NOMO-1 treated with DMSO at 0.1 percent for 48 hours (cell line): ENCODE measurements around the gene SLC30A7.

Experiments used
- DNase-seq: peaks from one replicate; lab custom pipeline; 2025; ENCODE audit not compliant: unreplicated experiment; lab: John Stamatoyannopoulos, UW

SLC30A7 gene

DNA sequence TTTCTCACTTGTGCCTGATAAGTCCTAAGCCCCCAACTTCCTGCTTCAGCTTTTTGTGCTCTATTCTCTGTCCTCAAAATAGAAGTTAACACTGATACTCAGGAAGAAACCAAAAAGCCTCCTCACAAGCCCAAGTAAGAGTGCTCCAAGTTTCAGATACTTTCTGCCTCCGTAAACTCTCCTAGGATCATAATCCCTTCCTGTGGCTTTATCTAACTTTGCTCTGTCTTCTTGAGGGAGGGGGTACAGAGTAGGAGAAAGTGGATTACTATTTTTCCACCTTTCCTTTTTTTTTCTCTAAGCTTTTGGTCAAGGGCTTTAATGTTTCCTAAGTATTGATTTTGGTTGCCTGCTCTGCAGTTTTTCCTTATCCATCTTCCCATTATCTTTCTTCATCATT is 75.1 kb downstream of the SLC30A7 start:
- DNase-seq = no peak

DNA sequence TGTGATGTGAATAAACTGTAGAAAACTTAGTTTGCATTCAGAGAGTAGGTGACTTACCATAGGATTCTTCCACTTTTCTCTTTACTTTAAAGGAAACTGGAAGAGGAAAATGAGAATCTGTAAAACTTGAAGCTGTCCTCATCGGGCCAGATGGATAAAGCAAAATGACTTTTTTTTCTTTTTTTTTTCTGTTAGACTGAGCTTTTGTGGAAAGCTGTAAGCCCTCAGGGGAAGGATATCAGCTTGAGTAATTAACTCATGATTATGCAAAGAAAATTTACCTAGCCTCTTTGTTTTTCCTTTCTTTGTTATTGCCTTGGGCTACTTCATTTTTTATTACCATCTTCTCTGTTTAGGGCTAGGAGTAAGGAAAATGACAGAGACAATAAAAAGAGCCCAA is 76.3 kb downstream of the SLC30A7 start:
- no peak for DNase-seq

DNA sequence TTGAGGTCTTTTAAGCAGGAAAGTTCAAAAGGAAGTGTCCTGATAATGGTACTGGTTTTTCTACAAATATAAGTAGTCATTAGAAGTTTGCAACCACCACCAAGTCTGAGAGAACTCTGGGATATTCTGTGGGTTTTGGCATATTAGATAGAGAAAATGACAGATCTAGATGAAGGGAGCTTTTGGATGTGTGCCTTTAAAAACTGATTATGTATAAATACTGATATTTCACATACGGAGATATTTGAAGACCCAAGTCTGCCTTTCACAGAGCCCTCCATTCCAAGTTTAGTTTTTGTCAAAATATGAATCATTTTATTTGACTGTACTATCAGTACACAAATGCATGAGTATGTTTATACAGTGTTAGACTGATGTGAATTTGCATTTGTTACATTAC is 81.0 kb downstream of the SLC30A7 start:
- DNase-seq = no peak

DNA sequence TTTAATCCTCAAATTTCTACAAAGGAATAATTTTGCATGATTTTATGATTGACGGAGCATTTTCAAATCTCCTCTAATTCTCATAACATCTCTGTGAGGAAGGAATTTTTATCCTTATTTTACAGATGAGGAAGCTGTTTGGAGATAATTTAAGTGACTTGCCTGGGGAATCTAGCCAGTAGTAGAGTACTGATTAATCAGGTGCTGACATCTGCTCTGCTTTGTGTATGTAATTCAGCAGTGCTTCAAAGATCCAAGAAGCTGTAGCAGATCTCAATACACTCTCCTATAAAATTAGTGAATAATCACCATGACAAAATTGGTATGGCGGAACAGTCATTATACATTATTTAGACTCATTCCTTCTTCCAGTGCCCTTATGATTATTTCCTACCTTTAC is 83.7 kb downstream of the SLC30A7 start:
- DNase-seq = no peak

DNA sequence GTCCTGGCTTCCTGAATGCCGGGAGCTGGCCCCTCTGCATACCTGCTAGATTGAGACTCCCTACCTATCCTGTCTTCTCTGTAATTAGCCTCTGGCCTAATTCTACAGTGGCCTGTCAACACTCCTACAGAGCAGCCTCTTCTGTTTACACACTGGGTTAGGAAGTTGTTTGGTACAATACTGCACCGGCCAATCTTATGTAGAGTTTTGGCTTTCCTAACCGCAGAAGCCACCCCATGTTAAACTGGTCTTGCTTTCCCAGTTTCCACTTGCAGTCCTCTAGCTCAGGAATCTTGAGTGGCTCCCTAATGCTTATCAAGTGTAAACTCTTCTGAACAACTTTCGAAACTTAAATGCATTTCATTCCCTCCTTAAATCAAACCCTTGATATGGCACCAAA is 86.9 kb downstream of the SLC30A7 start:
- DNase-seq = no peak

DNA sequence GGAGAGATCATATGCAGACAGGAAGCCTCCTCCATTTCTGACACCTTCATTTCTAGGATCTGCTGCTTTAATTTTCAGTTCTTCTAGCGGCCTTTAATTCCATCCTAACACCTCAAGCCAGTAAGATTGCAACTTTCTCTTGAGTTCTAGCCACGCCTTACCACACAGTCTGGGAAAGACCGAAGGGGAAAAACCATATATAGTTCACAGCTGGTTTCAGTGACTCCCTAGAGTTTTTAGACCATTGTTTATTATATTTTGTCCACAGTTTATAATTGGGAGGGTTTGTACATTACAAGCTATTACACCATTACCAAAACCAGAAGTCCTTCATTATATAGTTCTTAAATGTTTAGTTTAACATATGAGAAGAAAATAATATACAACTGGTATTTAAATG is 92.2 kb downstream of the SLC30A7 start:
- no peak for DNase-seq

DNA sequence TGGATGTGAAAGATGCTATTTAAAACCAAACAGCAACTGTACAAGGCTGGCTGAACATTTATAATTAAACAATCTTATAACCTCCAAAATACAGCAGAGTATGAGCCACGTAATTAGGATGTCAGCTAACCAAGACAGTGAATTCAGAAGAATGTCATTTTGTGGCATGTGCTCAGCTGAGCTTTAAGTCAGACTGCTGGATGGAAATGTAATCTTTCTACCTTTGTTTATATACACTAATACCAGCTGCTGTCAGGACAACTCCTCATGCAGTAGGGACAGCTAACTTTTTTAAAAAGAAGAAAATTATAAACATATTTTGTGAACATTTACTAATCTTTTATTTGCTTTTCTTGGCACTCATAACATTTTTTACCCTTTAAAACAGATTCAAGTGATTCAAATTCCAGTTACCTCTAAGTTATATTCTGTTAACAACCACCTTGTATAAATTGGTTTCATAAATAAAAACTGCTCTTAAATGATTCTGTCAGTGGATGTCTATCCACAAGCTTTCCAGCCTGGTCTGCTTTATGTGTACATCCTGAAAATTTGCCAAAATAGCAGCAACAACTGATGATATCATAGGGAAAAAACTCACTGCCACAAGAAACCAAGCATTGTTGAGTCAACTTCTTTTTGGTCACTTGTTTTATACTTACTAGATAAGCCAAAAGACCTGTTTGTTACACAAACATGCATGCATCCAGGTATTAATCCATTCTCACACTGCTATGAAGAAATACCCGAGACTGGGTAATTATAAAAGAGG is 93.6 kb downstream of the SLC30A7 start:
- DNase-seq = no peak

DNA sequence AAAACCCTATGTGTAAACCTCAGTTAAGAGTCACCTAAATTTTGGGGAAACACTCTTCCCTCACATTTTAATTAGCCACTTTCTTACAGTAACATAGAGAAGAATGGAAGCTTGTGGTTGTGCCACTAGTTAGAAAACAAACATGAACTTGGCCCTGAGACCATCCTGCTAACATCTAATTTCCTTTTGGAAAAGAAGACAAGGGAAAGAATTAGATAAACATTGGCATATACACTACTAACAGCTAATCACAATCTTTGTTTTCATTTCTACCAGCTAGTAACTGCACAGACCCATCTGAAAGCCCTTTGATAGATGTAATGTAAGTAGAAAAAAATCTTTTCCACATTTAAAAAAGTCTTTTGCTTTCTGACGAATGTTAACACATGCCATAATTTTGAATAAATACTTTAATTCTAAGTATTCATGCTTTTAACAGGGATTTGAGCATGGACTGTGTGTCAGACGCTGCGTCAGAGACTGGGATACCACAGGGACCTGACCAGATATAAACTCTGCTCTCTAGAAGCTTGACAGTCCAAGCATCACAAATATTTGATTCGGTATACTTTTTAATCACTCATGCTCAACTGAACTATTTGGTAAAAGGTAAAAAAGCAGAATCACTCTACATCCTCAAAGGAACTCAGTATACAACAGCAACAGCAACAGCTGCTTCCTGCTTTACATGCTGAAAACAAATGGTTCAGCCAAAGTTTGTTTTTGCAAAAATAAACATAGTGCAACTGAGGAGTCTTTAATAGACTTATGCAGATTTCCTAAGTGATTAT is 99.5 kb downstream of the SLC30A7 start:
- no peak for DNase-seq

DNA sequence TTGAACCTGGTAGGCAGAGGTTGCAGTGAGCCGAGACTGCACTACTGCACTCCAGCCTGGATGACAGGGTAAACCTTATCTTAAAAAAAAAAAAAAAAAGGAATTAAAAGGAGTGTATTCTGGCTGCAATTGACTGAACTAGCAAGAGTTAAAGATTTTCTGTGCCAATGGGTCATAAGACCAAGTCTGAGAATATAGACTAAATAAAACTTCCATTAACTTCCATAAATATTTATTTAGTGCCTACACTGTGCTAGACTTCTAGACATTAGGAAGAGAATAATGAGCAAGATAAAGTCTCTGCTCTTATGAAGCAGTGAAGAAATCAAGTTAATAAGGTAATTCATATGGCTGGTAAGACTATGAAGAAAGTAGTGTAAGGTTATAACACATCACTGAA is 102.5 kb downstream of the SLC30A7 start:
- no peak for DNase-seq

DNA sequence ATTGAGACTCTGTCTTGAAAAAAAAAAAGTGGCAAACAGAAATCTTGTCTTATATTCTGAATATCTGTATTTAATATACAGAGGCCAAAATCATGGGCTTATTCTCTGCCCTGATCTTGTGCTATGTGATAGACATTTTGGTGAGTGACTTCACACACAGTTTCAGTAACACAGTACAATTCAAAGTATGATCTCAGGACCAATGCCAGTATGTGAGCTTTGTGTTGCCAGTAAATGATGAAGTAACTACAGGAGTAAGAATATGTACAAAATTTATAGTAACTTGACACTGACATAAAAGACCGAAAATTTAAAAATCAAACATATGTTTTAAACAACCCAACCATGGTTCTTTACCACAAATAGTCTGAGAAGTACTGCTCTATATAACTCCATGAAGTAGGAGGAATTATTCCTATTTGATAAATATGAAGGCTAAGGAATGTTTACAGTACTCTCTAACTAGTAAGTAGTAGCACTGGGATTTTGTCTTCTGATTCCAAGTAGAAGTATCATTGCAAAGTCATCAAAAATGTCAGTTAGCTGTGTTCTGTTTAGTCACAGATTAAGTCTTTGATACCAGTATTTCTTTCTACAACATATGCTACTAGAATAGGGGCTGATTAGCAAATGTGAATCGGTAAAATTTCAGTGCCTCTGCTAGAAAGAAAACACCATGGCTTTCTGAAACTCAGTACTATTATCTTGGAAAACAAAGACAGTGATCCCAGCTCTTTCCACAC is 104.4 kb downstream of the SLC30A7 start:
- DNase-seq = no peak

DNA sequence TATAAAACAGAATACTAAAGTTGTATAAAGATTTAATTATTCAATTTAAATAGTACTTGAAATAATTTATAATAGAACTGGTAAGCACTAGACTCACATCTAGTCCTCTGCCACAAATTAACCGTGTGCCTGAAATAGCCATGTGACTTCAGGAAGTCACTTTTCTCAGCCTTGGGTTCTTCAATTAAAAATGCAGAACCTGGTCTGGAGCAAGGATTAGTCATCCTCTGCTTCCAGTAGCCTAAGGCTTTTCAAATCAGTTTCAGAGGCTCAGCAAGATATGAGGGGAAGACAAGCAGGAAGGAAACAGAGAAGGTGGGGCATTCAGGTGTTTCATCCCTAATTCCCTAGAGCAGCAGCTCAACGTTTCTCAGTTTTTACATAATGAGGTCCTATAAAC is 106.7 kb downstream of the SLC30A7 start:
- peak; percentile 87 for DNase-seq

DNA sequence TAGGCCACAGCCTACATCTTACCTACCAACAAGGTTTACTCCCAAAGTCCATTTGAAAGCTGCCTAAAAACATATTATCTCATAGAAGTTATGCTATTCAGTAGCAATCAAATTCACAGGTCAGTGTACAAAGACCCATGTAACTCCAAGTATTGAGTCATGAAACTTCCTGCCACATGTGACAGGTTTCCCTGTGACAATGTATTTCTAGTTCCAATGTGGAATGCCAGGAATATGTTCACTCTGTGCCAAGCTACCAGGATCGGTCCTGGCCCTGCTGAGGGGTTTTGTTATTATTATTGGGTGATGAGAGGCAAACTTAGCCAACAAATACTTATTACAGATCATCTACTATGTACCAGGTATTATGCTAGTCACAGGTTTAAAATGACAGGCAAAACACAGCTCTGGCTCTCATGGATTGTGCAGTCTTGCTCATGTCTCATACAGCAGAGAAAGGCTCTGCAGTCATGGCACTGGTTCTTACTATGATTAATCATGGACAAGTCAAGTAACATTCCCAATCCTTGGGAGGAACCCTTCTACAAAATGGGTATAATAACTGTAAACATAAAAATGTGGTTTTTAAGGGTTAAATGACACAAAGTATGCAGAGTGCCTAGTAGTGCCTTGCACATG is 107.2 kb downstream of the SLC30A7 start:
- no peak for DNase-seq

DNA sequence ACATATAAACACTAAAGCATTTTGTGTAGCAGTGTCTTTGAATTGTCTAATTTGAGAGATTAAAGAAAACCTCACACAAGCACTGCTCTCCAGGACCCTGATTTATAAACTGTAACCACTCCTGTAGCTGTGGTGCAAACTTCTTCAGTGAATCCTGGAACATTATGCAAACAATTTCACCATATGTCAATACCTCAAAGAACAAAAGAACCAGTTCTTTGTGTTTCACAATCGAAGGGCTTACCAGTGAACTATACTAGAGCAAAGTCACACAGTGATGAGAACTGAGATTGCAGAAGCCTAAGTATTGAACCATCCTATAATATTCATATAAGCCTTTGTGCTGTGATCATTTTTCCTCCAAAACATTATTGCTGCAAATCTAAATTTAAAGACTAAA is 108.2 kb downstream of the SLC30A7 start:
- DNase-seq = peak; percentile 82

DNA sequence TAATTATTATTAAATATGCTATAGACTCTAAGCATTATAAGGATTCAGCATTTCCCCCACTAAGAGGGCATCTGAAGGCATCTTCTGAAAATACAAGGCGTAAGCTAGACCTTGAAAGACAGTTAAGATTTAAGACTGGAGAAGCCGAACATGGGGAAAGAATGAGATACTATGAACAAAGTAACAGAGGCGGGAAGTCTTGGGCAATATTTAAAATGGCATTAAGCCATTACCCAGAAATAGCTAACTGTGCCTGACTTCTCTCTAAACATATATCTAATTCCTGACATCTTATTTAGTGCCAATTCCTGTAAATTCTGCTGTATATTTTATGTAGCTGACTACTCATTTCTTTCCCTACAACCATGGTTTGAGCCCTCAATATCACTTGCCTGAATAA is 108.8 kb downstream of the SLC30A7 start:
- DNase-seq = peak; percentile 62

DNA sequence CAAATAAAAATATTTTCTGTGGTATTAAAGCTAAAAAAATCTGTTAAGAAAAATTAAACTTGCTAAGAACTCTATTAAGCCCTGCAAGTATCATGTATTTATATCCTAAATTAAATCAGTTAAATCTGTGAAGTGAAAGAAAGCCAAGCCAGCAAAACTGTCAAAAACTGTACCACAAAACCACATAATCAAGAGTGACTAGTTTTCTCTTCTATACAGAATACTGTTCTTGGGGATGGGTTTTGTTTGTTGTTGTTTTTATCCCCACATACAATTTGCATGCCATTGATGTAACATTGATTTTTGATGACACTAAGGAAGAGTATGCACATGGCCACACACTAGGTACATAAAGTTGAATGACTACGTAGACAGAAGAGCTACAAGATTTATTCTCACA is 109.3 kb downstream of the SLC30A7 start:
- DNase-seq = no peak

DNA sequence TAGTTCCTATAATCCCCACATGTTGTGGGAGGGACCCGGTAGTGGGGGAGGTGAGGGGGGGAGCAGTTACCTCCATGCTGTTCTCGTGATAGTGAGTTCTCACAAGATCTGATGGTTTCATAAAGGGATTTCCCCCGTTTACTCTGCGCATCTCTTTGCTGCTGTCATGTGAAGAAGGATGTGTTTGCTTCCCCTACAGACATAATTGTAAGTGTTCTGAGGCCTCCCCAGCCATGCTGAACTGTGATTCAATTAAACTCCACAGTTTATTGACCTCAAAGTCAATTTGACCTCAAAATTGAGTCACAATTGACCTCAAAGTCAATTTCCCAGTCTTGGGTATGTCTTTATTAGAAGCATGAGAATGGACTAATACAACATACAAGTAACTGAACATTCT is 110.0 kb downstream of the SLC30A7 start:
- no peak for DNase-seq

DNA sequence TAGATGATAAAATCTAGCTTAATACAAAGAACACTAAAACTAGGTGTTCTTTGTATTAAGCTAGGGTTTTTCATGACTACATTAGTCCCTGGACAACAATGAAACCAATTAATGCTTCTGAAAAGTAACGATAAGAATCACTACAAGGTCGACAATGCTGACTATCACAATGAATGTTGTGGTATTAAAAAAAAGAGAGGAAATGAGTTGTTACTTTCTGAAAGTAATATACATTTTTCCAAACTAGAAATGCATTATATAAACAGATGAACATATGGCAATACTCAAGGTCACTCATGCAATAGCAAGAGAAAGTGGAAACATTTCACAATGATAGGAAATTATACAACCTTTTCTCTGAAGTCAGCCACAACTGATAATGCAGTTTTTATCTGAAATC is 110.7 kb downstream of the SLC30A7 start:
- peak; percentile 38 for DNase-seq

DNA sequence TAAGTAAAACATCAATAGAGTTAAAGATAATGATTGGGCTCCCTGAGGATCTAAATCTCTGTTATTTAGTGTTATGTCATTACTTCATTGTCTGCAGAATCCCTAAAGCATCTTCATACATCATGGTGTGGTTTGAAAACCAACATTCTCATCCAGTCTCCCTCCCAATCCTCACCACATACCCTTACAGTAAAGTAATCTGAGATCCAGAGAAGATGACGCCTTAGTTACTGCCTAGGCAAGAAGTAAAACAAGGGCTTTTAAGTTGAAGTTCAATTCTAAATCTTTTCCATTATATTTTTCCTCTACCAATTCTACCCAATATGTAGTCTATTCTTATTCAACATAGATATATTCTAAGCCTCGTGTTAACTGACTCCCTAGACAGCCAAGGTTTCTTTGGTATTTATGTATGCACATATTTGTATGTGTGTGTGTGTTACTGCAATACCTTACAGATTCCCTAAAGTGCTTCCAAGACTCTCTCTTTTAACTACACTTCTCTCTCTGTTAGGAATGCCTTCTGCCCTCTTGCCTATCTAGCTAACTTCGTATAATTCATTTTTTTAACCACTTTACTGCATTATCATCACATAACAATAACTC is 112.4 kb downstream of the SLC30A7 start:
- no peak for DNase-seq

DNA sequence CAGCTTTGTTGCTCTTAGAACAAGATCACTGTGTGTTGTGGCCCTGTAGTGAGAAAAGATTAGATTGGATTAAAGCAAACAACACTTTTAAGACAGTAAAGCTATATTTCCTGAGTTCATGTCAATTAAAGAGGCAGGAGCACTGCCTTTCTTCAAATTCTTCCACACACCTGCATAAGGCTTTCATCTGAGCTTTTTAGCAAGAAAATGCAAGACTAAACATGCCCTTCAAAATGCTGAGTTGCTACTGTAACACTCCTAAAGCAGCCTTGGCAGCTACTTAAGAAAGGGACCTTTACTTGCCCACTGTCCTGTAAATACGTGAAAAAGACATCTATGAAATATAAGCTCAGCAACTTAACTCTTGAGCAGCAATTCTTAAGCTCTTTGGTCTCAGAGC is 117.9 kb downstream of the SLC30A7 start:
- no peak for DNase-seq

DNA sequence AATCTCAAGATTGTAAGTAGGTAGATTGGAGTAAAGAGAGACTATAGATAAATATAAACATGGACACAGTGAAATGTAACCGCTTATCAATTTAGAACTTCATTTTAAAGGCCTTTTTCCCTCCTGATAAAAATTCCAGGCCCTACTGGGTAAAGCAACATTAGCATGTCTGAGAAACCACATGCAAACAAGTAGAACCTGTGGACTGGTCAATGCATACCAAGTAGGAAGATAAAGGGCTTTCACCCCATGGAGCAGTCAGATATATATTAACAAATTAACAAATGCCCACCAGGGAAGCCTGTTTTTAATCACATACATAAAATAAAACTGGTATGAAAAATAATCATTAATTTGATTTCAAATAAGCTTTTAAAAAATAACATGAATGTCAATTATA is 121.6 kb downstream of the SLC30A7 start:
- DNase-seq = no peak

DNA sequence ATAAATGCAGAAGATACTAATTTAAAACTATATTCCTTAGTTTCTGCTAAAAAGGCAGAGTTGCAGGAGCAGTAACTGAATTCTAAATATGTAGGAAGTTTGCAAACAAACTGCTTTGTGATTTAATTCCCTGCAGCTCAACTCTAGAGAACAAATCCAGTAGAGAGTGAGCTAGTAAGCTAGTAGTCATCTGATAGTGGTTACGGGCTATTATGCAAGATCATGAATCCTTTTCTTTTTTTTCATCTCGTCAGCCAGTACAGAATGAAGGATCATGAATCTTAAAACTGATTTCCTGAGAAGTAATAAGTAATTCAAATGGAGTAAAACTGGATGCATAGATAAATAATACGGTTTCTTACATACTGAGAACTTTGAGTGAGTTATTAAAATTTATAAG is 126.4 kb downstream of the SLC30A7 start:
- DNase-seq = peak; percentile 32
